ENCODE results near the gene SEPTIN8.

SEPTIN8 gene

DNA sequence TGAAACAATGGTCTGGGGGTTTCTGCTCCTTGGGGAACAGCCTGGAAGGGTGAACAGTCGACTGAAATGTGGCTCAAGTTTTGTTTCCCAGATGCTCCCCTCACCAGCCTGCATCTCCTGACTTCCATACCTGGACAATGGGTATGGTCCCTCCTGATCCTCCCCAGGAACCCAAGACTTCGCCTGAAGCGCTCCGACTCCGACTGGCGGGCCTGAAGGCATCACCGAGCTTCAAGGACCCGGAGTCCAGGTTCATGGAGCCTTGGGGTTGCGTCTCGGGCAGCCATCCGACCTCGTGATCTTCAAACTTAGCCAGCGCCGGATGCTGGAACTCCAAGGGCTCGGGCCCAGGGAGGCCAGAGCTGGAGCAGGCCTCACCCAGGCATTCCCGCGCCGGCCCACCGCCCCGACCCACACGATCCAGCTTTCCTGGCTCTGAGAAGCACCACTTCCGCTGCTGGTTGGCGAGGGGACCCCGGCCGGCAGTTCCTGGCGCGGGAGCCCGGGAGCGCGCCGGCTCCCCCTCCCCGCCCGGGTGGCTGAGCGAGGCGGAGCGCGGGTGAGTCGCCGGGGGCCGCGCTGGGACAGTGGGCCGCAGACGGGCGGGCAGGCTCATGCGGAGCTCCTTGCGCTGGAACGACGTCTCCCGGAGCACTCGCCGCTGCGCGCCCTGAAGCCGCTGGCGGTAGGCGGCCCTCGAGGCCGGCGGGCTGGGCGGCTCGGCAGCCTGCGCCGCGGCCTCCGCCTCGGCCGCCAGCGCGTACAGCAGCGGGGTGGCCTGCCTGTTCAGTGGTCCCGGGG lies 48.2 kb upstream of the SEPTIN8 start:
- no peaks in the 10 kb centered on the region for H3K27me3 ChIP-seq (ENCODE audit: low read depth, low read length)
- TF ChIP-seq EZH2phosphoT487 (IDR thresholded peaks at IDR 0.05; ENCODE audit: low read depth) = no peak
- TF ChIP-seq, protein P1, sequence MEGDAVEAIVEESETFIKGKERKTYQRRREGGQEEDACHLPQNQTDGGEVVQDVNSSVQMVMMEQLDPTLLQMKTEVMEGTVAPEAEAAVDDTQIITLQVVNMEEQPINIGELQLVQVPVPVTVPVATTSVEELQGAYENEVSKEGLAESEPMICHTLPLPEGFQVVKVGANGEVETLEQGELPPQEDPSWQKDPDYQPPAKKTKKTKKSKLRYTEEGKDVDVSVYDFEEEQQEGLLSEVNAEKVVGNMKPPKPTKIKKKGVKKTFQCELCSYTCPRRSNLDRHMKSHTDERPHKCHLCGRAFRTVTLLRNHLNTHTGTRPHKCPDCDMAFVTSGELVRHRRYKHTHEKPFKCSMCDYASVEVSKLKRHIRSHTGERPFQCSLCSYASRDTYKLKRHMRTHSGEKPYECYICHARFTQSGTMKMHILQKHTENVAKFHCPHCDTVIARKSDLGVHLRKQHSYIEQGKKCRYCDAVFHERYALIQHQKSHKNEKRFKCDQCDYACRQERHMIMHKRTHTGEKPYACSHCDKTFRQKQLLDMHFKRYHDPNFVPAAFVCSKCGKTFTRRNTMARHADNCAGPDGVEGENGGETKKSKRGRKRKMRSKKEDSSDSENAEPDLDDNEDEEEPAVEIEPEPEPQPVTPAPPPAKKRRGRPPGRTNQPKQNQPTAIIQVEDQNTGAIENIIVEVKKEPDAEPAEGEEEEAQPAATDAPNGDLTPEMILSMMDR (IDR thresholded peaks at IDR 0.05; ENCODE audit: low read depth, low read length) = no peak

DNA sequence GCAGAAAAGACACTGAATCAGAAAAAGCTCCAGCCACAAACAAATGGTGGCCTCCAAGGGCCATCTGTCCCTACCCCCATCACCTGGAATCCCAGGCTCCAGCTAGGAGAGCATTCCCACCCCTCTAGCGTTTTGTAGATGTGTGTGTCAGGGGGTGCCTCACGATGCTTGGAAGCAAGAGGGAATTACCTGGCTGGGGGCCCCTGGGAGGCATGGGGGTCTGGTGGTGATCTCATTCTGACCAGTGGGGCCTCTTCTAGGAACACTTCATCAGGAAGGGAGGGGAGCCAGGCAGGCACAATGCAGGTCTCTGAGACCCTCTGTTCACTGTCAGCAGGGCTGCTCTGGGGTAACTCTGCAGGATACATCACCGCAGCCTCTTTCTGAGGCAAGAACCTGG lies 47.4 kb upstream of the SEPTIN8 start:
- no peaks in the 10 kb centered on the region for H3K79me2 ChIP-seq (ENCODE audit: low read length)
- H3K27ac ChIP-seq (ENCODE audit: low read length) = no peak overlapping the region
- no peaks in the 10 kb centered on the region for H3K36me3 ChIP-seq (replicated peaks; ENCODE audit: low read depth, low read length)
- no peak overlapping the region for H3K4me3 ChIP-seq (ENCODE audit: low read length)
- H3K9me3 ChIP-seq (ENCODE audit: insufficient read depth, low read length) = no peaks in the 10 kb centered on the region
- no peaks in the 10 kb centered on the region for H3K27me3 ChIP-seq (ENCODE audit: low read depth, low read length)
- TF ChIP-seq EZH2phosphoT487 (IDR thresholded peaks at IDR 0.05; ENCODE audit: low read depth) = no peak
- TF ChIP-seq, protein P1 (IDR thresholded peaks at IDR 0.05; ENCODE audit: low read depth, low read length) = no peak
- no peak overlapping the region for H2AFZ ChIP-seq (ENCODE audit: low read depth, low read length)
- H4K20me1 ChIP-seq (ENCODE audit: insufficient read depth, low read length) = no peaks in the 10 kb centered on the region
- H3K9ac ChIP-seq (ENCODE audit: low read length) = no peak overlapping the region
- no peak overlapping the region for H3K4me2 ChIP-seq (ENCODE audit: low read length)
- 0 out of 2 replicates have a peak, but pooled peaks cover 3% of the 10 kb centered on the region for H3K4me1 ChIP-seq (ENCODE audit: low read length)

More for the DNA sequence above, 48.2 kb upstream of the SEPTIN8 start:
- H3K9me3 ChIP-seq (ENCODE audit: insufficient read depth, low read length) = no peaks in the 10 kb centered on the region
- H3K4me2 ChIP-seq (ENCODE audit: low read length) = no peak overlapping the region
- no peak overlapping the region for H3K9ac ChIP-seq (ENCODE audit: low read length)
- no peak overlapping the region for H3K4me3 ChIP-seq (ENCODE audit: low read length)
- H3K27ac ChIP-seq (ENCODE audit: low read length) = no peak overlapping the region
- no peaks in the 10 kb centered on the region for H3K79me2 ChIP-seq (ENCODE audit: low read length)
- no peaks in the 10 kb centered on the region for H4K20me1 ChIP-seq (ENCODE audit: insufficient read depth, low read length)
- H2AFZ ChIP-seq (ENCODE audit: low read depth, low read length) = no peak overlapping the region
- H3K4me1 ChIP-seq (ENCODE audit: low read length) = 0 out of 2 replicates have a peak, but pooled peaks cover 6% of the 10 kb centered on the region
- no peaks in the 10 kb centered on the region for H3K36me3 ChIP-seq (replicated peaks; ENCODE audit: low read depth, low read length)

DNA sequence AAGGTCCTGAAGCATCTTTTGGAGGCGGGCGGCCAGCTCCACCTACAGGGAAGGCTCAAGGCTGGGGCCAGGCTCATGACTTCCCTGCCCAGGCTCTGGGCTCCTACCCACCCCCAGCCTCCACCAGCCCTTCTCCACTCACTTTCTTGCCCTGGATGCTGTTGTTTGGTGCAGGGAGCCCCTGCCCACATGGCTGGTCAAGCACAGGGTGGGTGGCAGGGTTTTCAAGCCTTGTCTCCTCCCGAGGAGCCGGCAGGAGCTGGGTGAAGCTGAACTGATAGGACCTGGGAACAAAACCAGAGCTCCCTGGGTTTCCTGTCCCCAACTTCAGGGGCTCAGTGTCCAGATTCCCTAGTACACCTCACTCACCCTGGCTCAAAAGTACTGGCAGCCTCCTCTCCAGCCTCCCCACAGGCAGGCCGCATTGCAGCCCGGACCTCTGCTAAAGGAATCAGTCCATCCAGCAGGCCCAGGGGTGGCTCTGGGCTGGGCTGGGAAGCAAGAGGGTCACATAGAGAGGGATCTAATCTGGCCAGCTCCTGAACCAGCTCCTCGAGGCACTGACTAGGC lies 46.5 kb upstream of the SEPTIN8 start:
- Histone ChIP-seq H3K9me3 (ENCODE audit: insufficient read depth, low read length) (no peaks in the 10 kb centered on the region), H3K4me1 (ENCODE audit: low read length) (0 out of 2 replicates have a peak, but pooled peaks cover 6% of the 10 kb centered on the region), H3K36me3 (replicated peaks; ENCODE audit: low read depth, low read length) (no peaks in the 10 kb centered on the region), H3K79me2 (ENCODE audit: low read length) (no peaks in the 10 kb centered on the region), H2AFZ (ENCODE audit: low read depth, low read length) (no peak overlapping the region), H3K27me3 (ENCODE audit: low read depth, low read length) (no peaks in the 10 kb centered on the region), H3K27ac (ENCODE audit: low read length) (no peak overlapping the region), H3K4me2 (ENCODE audit: low read length) (no peak overlapping the region), H3K4me3 (ENCODE audit: low read length) (no peak overlapping the region), H3K9ac (ENCODE audit: low read length) (no peak overlapping the region), H4K20me1 (ENCODE audit: insufficient read depth, low read length) (no peaks in the 10 kb centered on the region)
- TF ChIP-seq, protein P1 (IDR thresholded peaks at IDR 0.05; ENCODE audit: low read depth, low read length) = no peak

DNA sequence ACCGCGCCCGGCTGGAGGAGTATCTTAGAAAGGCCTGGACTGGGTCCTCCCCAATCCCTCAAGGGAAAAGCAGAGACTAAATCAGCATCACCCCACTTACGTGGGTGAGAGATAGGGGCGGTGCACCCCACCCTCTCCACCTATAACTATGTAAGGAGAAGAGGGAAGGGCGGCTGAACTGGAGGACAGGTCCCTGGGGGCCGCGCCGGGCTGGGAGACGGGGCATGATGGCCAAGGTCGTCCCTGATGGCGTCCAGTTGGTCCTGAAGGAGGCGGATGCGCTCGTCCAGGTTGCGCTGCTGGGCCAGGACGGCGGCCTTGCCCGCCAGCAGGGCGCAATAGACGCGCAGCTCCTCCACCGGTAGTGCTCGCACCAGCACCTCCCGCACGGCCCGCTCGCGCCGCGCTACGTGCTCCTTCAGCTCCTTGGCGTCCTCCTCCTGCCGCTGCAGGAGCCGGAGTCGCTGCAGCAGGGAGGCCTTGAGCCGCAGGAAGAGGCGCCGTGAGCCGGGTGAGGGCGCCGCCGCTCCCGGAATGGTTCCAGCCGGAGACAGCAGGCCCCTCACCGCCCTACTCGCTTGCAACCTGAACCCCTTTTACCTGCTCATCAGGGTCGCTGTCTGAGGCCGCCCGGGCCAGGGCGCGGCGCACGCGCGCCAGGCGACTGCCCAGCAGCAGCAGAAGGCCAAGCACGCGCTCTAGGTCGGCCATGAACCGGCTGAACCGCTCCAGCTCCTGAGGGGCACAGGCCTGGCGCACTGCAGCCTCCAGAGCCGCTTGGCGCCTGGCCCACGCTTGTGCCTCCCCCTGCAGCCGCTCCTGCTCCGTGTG lies 45.8 kb upstream of the SEPTIN8 start:
- no peak overlapping the region for H3K4me2 ChIP-seq (ENCODE audit: low read length)
- no peak overlapping the region for H2AFZ ChIP-seq (ENCODE audit: low read depth, low read length)
- no peaks in the 10 kb centered on the region for H3K79me2 ChIP-seq (ENCODE audit: low read length)
- no peak overlapping the region for H3K4me3 ChIP-seq (ENCODE audit: low read length)
- no peaks in the 10 kb centered on the region for H4K20me1 ChIP-seq (ENCODE audit: insufficient read depth, low read length)
- H3K36me3 ChIP-seq (replicated peaks; ENCODE audit: low read depth, low read length) = no peaks in the 10 kb centered on the region
- H3K27ac ChIP-seq (ENCODE audit: low read length) = no peak overlapping the region
- no peaks in the 10 kb centered on the region for H3K9me3 ChIP-seq (ENCODE audit: insufficient read depth, low read length)
- no peak overlapping the region for H3K9ac ChIP-seq (ENCODE audit: low read length)
- H3K27me3 ChIP-seq (ENCODE audit: low read depth, low read length) = no peaks in the 10 kb centered on the region
- TF ChIP-seq, protein P1 (IDR thresholded peaks at IDR 0.05; ENCODE audit: low read depth, low read length) = no peak
- TF ChIP-seq EZH2phosphoT487 (IDR thresholded peaks at IDR 0.05; ENCODE audit: low read depth) = no peak
- 0 out of 2 replicates have a peak, but pooled peaks cover 6% of the 10 kb centered on the region for H3K4me1 ChIP-seq (ENCODE audit: low read length)
